GM19035 (cell line): Measurements from ENCODE around the gene ARAP2.

Source experiments
- ATAC-seq: cut with Tn5 transposase; IDR thresholded peaks from one replicate; pipeline ENCODE4 v1.9.1; 2021; ENCODE audit not compliant: unreplicated experiment

ARAP2 gene

DNA sequence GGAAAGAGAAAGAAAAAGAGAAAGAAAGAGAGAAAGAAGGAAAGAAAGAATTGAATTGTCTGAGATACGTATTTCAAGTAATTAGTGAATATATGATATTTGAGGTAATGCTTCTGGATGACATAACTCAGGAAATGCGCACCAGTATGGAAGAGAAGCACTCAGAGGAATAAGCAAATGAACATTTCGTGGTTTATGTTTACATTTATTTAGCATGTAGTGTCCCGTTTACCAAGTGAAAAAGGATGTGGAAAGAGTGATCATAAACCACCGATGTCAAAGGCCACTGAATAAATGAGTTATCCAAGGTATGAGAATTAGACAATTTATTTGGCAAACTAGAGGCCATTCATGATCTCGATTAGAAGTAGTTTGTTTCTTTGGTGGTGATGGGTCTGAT, 200.4 kb downstream of the ARAP2 start:
- ATAC-seq: no peak

DNA sequence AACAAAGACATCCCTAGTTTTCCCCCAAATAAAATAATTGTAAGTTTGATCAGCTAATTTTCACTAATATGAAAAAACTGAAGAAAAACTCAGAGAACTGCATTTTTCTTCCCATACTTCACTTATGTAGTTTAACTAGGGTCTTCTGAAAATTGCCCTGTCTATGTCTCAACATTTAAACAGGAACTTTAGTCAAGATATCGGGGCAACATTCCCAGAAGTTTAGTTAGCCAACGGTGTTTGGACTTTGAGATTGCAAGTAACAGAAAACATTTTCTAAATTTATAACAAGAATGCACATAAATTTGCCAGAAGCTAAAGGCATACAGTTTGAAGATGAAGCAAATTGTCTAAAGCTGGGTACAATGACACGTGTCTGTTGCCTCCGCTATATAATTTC, 201.1 kb downstream of the ARAP2 start:
- no peak for ATAC-seq

DNA sequence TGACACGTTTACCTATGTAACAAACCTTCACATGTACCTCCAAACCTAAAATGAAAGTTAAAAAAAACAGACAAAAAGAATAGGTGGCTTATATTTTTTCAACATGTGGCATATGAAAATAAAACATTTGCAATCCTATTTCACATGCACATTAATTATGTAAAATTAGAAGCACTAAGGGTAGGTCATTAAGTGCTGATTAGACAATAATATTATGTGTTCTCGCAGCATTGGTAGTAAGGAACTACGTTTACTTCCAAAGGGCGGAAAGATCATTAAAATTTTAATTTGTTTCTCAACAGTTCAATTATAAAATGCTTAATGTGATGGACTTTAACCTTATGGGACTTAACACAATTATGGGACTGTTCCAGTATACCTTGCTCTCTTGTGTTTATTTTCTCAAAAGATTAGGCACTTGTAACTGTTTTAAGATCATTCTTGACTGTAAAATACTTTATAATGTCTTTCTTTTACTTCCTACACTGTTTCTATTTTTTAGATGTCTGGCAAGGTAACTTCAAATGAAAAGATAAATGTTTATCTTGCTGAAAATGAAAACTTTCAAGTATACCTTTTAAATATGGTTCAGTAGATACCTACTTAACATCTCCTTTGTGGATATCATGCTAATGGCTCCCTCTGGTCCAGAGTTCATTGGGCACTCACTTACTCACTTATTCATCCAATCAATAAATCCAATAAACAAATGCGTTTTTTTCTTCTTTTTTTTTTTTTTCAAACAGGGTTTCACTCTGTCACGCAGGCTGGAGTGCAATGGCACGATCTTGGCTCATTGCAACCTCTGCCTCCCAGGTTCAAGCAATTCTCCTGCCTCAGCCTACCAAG, 202.0 kb downstream of the ARAP2 start:
- ATAC-seq: no peak

DNA sequence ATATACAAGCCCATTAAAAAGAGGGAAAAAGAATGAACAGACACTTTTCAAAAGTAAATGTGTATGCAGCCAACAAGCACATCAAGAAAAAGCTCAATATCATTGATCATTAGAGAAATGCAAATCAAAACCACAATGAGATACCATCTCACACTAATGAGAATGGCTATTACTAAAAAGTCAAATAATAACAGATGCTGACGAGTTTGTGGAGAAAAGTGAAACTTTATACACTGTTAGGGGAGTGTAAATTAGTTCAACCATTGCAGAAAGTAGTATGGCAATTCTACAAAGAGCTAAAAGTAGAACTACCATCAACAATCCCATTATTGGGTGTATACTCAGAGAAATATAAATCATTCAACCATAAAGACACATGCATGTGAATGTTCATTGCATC, 203.0 kb downstream of the ARAP2 start:
- ATAC-seq: no peak

DNA sequence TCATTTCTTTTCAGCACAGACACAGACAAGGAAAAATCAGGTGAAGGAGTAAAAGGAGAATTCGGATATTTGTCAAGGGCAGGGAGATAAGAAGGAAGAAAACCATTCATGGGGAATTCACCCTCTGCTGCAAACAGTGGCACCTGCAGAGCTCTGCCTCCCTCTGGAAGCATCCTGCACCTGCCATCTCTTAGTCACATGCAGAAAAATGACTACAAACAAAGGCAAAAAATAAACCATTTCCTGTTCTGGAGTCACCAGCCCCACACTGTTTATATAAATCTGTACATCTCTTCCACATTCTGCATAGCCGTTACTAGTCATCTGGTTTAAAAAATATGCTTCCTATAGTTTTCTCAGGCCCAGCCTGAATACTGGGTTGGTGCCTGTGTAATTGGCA, 205.3 kb downstream of the ARAP2 start:
- no peak for ATAC-seq

DNA sequence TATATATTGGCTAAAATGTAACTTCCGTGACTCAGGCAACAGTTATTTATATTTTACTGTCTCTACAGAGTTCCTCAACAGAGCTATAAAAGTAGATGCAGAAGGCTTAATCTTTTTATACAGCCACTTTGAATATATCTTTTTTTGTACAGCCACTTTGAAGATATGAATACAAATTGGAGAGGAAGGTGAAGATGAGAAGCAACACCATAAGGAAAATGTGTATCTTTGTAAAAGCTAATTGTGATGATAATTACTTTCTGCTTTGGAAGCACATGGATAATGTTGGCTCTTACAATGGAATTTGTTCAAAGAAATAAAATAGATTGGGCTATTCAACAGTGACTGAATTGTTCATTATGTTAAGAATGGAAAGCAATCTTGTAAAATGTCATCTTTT, 205.8 kb downstream of the ARAP2 start:
- ATAC-seq: no peak

DNA sequence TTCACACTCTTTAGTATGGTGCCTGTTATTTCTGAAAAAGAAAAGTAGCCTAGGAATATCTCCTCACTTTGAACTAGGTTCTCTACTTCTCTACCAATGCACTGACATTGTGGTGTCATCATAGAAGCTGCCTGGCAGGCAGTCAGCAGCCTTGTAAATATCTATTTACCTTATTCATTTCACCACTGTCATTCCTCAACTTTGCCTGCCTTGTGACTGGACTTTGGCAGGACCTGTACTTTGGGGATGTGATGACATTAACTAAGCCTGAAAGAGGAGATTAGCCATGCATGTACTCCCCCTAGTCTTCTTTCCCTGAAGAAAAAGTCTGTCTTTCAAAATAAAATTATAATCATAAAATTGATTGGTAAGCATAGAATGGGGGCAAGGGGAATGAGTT, 207.2 kb downstream of the ARAP2 start:
- no peak for ATAC-seq

DNA sequence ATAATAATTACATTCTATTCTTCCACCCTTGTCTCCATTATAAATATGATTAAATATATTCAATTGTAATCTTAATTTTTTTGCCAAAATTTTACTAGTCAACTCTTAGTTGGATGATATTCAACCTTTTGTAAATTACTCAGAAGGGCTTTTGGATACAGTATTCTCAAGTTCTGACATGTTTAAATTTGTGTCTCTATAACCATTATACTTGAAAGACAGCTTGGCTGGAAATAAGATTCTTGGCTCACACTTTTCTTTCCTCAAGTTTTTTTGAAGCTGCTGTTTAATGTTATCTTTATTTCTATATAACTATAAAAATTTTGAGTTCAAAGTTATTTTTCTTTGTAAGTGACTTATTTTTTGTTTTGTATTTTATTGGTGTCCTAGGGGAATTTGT, 214.4 kb downstream of the ARAP2 start:
- no peak for ATAC-seq

DNA sequence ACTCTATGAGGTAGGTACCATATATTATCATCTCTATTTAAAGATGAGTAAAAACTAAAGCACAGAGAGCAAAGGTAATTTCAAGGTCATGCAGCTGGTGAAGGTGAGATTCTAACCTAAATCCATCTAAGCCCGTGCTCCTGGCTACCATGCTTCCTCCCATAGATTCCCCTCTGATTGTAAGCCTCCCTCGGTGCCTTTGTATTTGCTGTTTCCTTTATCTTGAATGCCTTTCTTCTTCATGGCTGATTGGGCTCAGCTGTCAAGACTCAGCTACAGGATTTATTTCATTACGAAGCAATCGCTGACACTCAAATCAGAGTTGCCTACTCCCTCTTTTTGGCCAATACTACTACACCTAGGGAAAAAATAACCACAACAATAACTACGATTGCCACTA, 217.1 kb downstream of the ARAP2 start:
- no peak for ATAC-seq

DNA sequence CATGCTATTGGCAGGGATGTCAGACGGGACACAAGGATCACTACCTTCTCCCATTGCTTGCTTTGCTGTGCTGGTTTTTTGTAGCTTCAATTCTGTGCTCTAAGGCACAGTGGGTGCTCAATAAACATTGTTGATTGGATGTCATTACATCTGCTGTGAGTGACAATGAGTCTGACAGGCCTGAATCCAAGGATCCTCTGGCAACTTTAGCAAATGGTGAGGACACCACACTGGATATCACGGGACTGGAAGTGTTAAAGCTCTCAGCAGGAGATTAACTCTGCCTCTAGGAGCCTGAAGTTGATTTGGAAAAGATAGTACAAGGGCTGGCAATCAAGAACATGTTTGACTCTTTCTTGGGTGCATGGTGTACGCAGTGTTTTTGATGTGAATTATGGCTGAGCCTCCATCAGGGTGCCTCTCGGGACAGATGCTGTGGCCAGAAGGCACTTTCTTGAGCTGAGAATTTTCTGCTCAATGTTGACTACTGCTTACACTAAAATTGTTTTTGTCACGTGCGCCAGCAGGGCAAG, 217.9 kb downstream of the ARAP2 start:
- ATAC-seq: no peak

DNA sequence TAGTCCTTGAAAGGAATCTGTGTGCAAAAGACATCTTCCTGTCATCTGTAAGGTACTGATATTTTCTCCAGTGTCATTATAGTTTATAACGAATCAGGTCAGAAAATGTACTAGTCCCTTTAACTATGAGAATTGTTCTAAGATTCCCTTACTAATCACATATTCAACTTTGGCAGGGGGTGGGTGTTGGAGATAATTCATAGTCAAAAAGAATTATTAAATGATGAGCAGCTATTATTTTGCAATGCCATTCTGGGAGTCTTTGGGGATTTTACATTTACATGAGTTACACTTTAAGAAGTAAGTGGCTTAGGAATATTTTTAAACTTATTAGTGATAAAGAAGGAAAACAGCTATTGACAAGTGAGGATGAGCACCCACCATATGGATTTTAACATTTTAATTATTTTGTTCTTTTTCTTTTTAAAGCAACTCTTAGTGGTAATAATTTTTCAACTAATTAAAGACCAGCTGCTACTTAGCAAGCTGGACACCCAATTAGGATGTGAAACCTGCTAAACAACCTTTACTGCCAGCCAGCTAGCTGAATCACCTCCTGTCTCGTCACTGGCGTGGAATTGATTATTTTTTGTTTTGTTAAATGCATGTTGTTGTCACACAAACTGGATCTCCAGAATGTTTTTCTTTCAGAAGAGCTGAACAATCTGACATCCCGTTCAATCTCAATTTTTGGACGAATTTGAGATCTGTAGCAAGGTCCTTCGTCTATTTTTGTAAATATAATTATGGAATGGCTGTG, 219.2 kb downstream of the ARAP2 start:
- no peak for ATAC-seq

DNA sequence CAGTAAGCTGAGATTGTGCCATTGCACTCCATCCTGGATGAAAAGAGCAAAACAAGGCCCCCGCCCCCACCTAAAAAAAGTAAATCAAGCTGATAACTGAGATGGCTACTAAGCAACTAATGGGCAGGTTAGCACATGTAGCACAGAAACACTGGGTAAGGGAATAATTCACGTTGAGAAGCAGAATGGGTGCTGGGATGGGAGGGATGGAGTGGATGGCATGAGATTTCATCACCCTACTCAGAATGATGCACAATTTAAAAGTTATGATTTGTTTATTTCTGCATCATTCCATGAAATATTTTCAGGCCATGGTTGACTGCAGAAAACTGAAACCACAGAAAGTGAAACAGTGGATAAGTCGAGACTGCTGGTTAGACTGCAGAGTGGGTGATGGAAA, 224.0 kb downstream of the ARAP2 start:
- no peak for ATAC-seq
